Right lobe of liver (tissue), 6 donors: Measurements from ENCODE around the gene BAX. TPM values are rescaled to one million over a fixed set of nuclear protein-coding genes. Genes with fewer than 3 reads are reported as not detected.
A peak's percentile ranks its signal among the peaks of the same experiment; 100 is the strongest.

ENCODE experiments used
- ATAC-seq, 4 donors: fragments of 200-7000 bp; cut with Tn5 transposase; one replicate each; pipeline ENCODE4 v1.9.1; 2020; ENCODE audit warnings: mild to moderate bottlenecking in 4 of 4, moderate library complexity in 4 of 4
- DNase-seq, 3 donors: peaks; one replicate each; pipeline ENCODE4 v3.0.0-alpha.2; 2020
- H3K27ac ChIP-seq, 3 donors: fragments of 200-600 bp; one replicate each; pipeline ENCODE4 v1.8.0; 2022
- H3K27me3 ChIP-seq, 2 donors: fragments of 200-600 bp; one replicate each; pipeline ENCODE4 v1.8.0; 2022
- H3K36me3 ChIP-seq, 4 donors: fragments of 200-600 bp; sonication (generic) in 1 of 4; one replicate each; pipeline versions ENCODE4 v1.5.1 to v1.8.0; 2017 to 2022; ENCODE audit warnings: control low read depth in 1 of 4
- H3K4me1 ChIP-seq, 4 donors: fragments of 200-600 bp; sonication (generic) in 1 of 4; one replicate each; pipeline versions ENCODE4 v1.5.1 to v1.8.0; 2017 to 2022; ENCODE audit warnings: control low read depth in 1 of 4
- H3K4me3 ChIP-seq, 3 donors: fragments of 200-600 bp; one replicate each; pipeline ENCODE4 v1.8.0; 2022
- H3K9me3 ChIP-seq, 4 donors: fragments of 200-600 bp; sonication (generic) in 1 of 4; one replicate each; pipeline versions ENCODE4 v1.5.1 to v1.8.0; 2017 to 2022; ENCODE audit warnings: control low read depth in 1 of 4
- CTCF ChIP-seq, 4 donors: fragments of 200-600 bp in 3 of 4; fragments of 450-650 bp in 1 of 4; IDR thresholded peaks; one replicate each; pipeline versions ENCODE4 v1.5.1 to v1.8.0; 2016 to 2022; ENCODE audit warnings: antibody characterized with exemption in 4 of 4, mild to moderate bottlenecking in 2 of 4
- POLR2A ChIP-seq: fragments of 450-650 bp; IDR thresholded peaks from one replicate; pipeline ENCODE4 v1.6.1; 2017; ENCODE audit warnings: antibody characterized with exemption, mild to moderate bottlenecking
- WGBS: methylation state at CpG from one replicate; pipeline ENCODE4 v1.1.6; 2018; ENCODE audit warnings: low coverage, low lambda C conversion rate; ENCODE audit not compliant: insufficient coverage; ENCODE audit errors: missing lambda C conversion rate; 5-methylcytosine and 5-hydroxymethylcytosine counted together
- intact Hi-C, 2 donors: fragments of 100-400 bp; cut with DNase I; formaldehyde crosslinking; loops; one replicate each; pipeline versions ENCODE4 v1.11.2 to v1.14.1; 2022
- total RNA-seq, 6 experiments: library from RNA; depleted of rRNA in 2 of 6; stranded (reverse); fragments of >200 nt in 2 of 6; fragmentation: NEBNext Ultra II Directional in 3 of 6; extraction: Animal tissue kit (Norgen Biotek cat#: 25700) in 3 of 6; gene quantifications; one replicate each; pipeline versions ENCODE4 v1.1.0 to v1.2.4, GENCODE V29; 2016 to 2023
- donor health status: DM: no; HTN: yes; CAD: no.
- donor health status: DM: no; HTN: no; CAD: no.
- donor health status: DM: no; HTN: no; CAD: no.
- donor health status: DM: no; HTN: yes; CAD: no.
- donor health status: DM: no; HTN: yes; CAD: no.

BAX gene
- total RNA-seq, 6 experiments from 2014 or later: 15.9 to 54.1 (median 30.8) TPM

GRCh38 chr19:48958006-48958405, 3.3 kb downstream of the BAX start:
- no peak for ATAC-seq
- Histone ChIP-seq H3K27me3 (no peaks in the 10 kb centered on the region), H3K4me1 (peaks cover 0 to 21% (median 0%) of the 10 kb centered on the region in 4 donors), H3K4me3 (no peak overlapping the region), H3K36me3 (no peaks in the 10 kb centered on the region), H3K9me3 (no peaks in the 10 kb centered on the region), H3K27ac (no peak overlapping the region)
- intact Hi-C loops: no loop called here
- no peak for DNase-seq
- 50% methylated on average over 1 of the region's 8 CpGs for WGBS
- TF ChIP-seq POLR2A (no peak), CTCF (IDR thresholded peaks at IDR 0.05) (no peak)

GRCh38 chr19:48959341-48960239, 4.9 kb downstream of the BAX start:
- Histone ChIP-seq H3K36me3 (no peaks in the 10 kb centered on the region), H3K27me3 (no peaks in the 10 kb centered on the region), H3K4me3 (no peak overlapping the region), H3K9me3 (no peaks in the 10 kb centered on the region), H3K4me1 (peaks cover 0 to 21% (median 0%) of the 10 kb centered on the region in 4 donors), H3K27ac (no peak overlapping the region)
- TF ChIP-seq POLR2A (no peak), CTCF (IDR thresholded peaks at IDR 0.05) (no peak)
- DNase-seq (no peak), ATAC-seq (no peak)
- WGBS: 70% methylated on average over 13 of the region's 16 CpGs
- intact Hi-C loops: loop anchor here in 1 of 2 donors (10.0 kb wide), 1 partner anchor 55 kb away; the partner anchor contains the start of gene NUCB1

GRCh38 chr19:48961051-48961649, 6.5 kb downstream of the BAX start:
- intact Hi-C loops: loop anchor here in 1 of 2 donors (10.0 kb wide), 1 partner anchor 56 kb away; the partner anchor contains the start of gene NUCB1
- H3K4me1 ChIP-seq: peaks cover 0 to 15% (median 0%) of the 10 kb centered on the region in 4 donors
- DNase-seq (no peak), ATAC-seq (no peak)
- TF ChIP-seq POLR2A (no peak), CTCF (IDR thresholded peaks at IDR 0.05) (no peak)
- H3K9me3 ChIP-seq: no peaks in the 10 kb centered on the region
- H3K36me3 ChIP-seq: peaks cover 0 to 8% (median 1%) of the 10 kb centered on the region in 4 donors
- H3K27ac ChIP-seq: no peak overlapping the region
- WGBS: 77% methylated on average over 8 of the region's 19 CpGs
- H3K27me3 ChIP-seq: no peaks in the 10 kb centered on the region
- no peak overlapping the region for H3K4me3 ChIP-seq

GRCh38 chr19:48961673-48962028, 7.0 kb downstream of the BAX start:
- DNase-seq (no peak), ATAC-seq (no peak)
- Histone ChIP-seq H3K4me1 (peaks cover 0 to 15% (median 0%) of the 10 kb centered on the region in 4 donors), H3K27me3 (no peaks in the 10 kb centered on the region), H3K9me3 (no peaks in the 10 kb centered on the region), H3K36me3 (peaks cover 0 to 13% (median 1%) of the 10 kb centered on the region in 4 donors), H3K4me3 (no peak overlapping the region), H3K27ac (peak overlapping the region; percentile 97 to 99 (median 98))
- whole genome bisulfite sequencing: 61% methylated on average over 4 of the region's 12 CpGs
- TF ChIP-seq POLR2A: no peak
- TF ChIP-seq CTCF (IDR thresholded peaks at IDR 0.05): no peak
- intact Hi-C loops: loop anchor here in 1 of 2 donors (10.0 kb wide), 1 partner anchor 57 kb away; the partner anchor contains the start of gene NUCB1
